K562 (cell line): ENCODE results near the gene GALNT5. TPM values are rescaled to one million over a fixed set of nuclear protein-coding genes. Genes with fewer than 3 reads are reported as not detected.

Experiments
- ARID3A ChIP-seq: IDR thresholded peaks from 2 replicates; pipeline ENCODE4 v1.6.1; 2012; ENCODE audit warnings: low read depth, low read length, improper control_type of control experiment, borderline replicate concordance
- TAF15 ChIP-seq: fragments of 200-400 bp; formaldehyde crosslinking; IDR thresholded peaks from 2 replicates; pipeline ENCODE4 v1.6.1; 2017; ENCODE audit warnings: mild to moderate bottlenecking, low read depth, low read length, moderate library complexity
- ZBTB40 ChIP-seq, 2 experiments: fragments of 450-650 bp in 1 of 2; sonication (generic) in 1 of 2; formaldehyde crosslinking in 1 of 2; IDR thresholded peaks; 2 replicates each; pipeline versions ENCODE4 v1.7.1 to v1.9.0; 2016 to 2022; ENCODE audit warnings: inconsistent platforms in 1 of 2, mild to moderate bottlenecking in 1 of 2, missing genetic modification reagents in 1 of 2
- polyA plus RNA-seq, 8 experiments: library from polyadenylated mRNA; depleted of rRNA in 4 of 8; stranded (reverse) in 5 of 8; unstranded in 3 of 8; fragments of >200 nt; fragmentation: Nextera tagmentation in 2 of 8; fragmentation: Illumina TruSeq in 1 of 8; extraction: Ambion mirVana in 2 of 8; extraction: Trizol in 1 of 8; gene quantifications; 2 replicates each; pipeline versions ENCODE4 v1.2.1 to v1.2.3, GENCODE V29; 2011 to 2014; ENCODE audit warnings: inconsistent platforms in 1 of 8, missing spikeins in 1 of 8
- total RNA-seq, 7 experiments: library from RNA; depleted of rRNA in 6 of 7; stranded (reverse); fragments of >200 nt in 6 of 7; fragmentation: Illumina TruSeq in 2 of 7; extraction: Trizol in 2 of 7; gene quantifications; 2 replicates each; pipeline versions ENCODE4 v1.2.1 to v1.2.3, GENCODE V29; 2011 to 2021; ENCODE audit warnings: low replicate concordance in 1 of 7

Gene GALNT5
- total and polyA plus RNA-seq, 9 of the 15 experiments (the other 6 are each of a cell fraction or from before 2014, with no cell fraction given): 21.6 to 73.0 (median 54.7) TPM

GRCh38 chr2:157233506-157233905 is 24.0 kb upstream of the GALNT5 start (continued):
- TF ChIP-seq ARID3A (0 out of 2 replicates have a peak, but pooled peaks have one; percentile 50), TAF15 (no peak), ZBTB40 (IDR thresholded peaks at IDR 0.05) (no peak), ZBTB40 (CRISPR knock-in tag; IDR thresholded peaks at IDR 0.05) (no peak)
